Embryonic facial prominence (tissue), 1 donor: ENCODE measurements around the gene SSC5D.
"Not testable (repeated sequence)": the region's sequence is repeated elsewhere in the genome, so short reads cannot be mapped to it uniquely, and the experiment has no call there.

Source experiments
- DNase-seq: peaks from one replicate; pipeline ENCODE4 v3.0.0-alpha.2; 2016; ENCODE audit errors: extremely low spot score

SSC5D gene

GRCh38 chr19:55486971-55487923 lies 989 bp upstream of the SSC5D start:
- no peak for DNase-seq

- DNase-seq, result no peak
Measured at GRCh38 chr19:55488986-55489710, 912 bp downstream of the SSC5D start.

- DNase-seq, result no peak
Measured at GRCh38 chr19:55489711-55490477, 1.7 kb downstream of the SSC5D start.

- DNase-seq, result no peak
Measured at GRCh38 chr19:55490478-55491432, 2.5 kb downstream of the SSC5D start.

GRCh38 chr19:55491546-55492360 lies 3.5 kb downstream of the SSC5D start:
- no peak for DNase-seq

- no peak for DNase-seq
Measured at GRCh38 chr19:55492362-55492944, 4.2 kb downstream of the SSC5D start.

GRCh38 chr19:55493052-55493644 lies 4.9 kb downstream of the SSC5D start:
- no peak for DNase-seq

GRCh38 chr19:55493645-55494171 lies 5.5 kb downstream of the SSC5D start:
- no peak for DNase-seq

- DNase-seq, result no peak
Measured at GRCh38 chr19:55494172-55494761, 6.0 kb downstream of the SSC5D start.

GRCh38 chr19:55495646-55496349 lies 7.6 kb downstream of the SSC5D start:
- DNase-seq, result no peak

- DNase-seq, result not testable (repeated sequence)
Measured at GRCh38 chr19:55496820-55497219, 8.6 kb downstream of the SSC5D start.

GRCh38 chr19:55497763-55498162 lies 9.5 kb downstream of the SSC5D start:
- DNase-seq, result no peak

GRCh38 chr19:55498246-55498840 lies 10.1 kb downstream of the SSC5D start:
- DNase-seq, result no peak

GRCh38 chr19:55500368-55500952 lies 12.2 kb downstream of the SSC5D start:
- DNase-seq, result no peak

GRCh38 chr19:55502197-55502952 lies 14.1 kb downstream of the SSC5D start:
- no peak for DNase-seq

- DNase-seq, result no peak
Measured at GRCh38 chr19:55503157-55503501, 14.9 kb downstream of the SSC5D start.
